Keratinocyte (primary cell): Measurements from ENCODE around the gene ALOX5. TPM values are rescaled to one million over a fixed set of nuclear protein-coding genes. Genes with fewer than 3 reads are reported as not detected.

Experiments
- DNase-seq: peaks from one replicate; pipeline ENCODE4 v3.0.0-alpha.2; 2011; ENCODE audit warnings: low read depth, missing footprints, low spot score
- FAIRE-seq: peaks from 2 replicates; lab custom pipeline; 2011; peaks lifted over from hg19 to GRCh38; lab: Jason Lieb, UNC
- H2AFZ ChIP-seq: 2 replicates; pipeline ENCODE4 v1.6.0; 2012; ENCODE audit warnings: low read length, control low read depth, inconsistent platforms; ENCODE audit not compliant: control insufficient read depth
- H3K27ac ChIP-seq: 2 replicates; pipeline ENCODE4 v1.5.1; 2011; ENCODE audit warnings: low read length; ENCODE audit not compliant: control insufficient read depth, insufficient read depth
- H3K27me3 ChIP-seq: 3 replicates; pipeline ENCODE4 v1.6.0; 2011; ENCODE audit warnings: low read length; ENCODE audit not compliant: control insufficient read depth, insufficient read depth; ENCODE audit errors: extremely low read depth
- H3K36me3 ChIP-seq, 2 experiments: 2 replicates in 1 of 2; 3 replicates in 1 of 2; pipeline ENCODE4 v1.5.1; 2011; ENCODE audit warnings: low read length in 2 of 2, mild to moderate bottlenecking in 1 of 2; ENCODE audit not compliant: control insufficient read depth in 2 of 2, insufficient read depth in 2 of 2; ENCODE audit errors: extremely low read depth in 1 of 2
- H3K4me1 ChIP-seq: 3 replicates; pipeline ENCODE4 v1.5.1; 2011; ENCODE audit warnings: low read length; ENCODE audit not compliant: control insufficient read depth, insufficient read depth; ENCODE audit errors: extremely low read depth
- H3K4me2 ChIP-seq: 3 replicates; pipeline ENCODE4 v1.6.0; 2011; ENCODE audit warnings: low read depth, low read length; ENCODE audit not compliant: control insufficient read depth, insufficient read depth; ENCODE audit errors: extremely low read depth
- H3K4me3 ChIP-seq, 3 experiments: fragments of 200-600 bp in 1 of 3; sonication (generic) in 1 of 3; 2 replicates in 2 of 3; 3 replicates in 1 of 3; pipeline ENCODE4 v1.5.1; 2011 to 2016; ENCODE audit warnings: low read length in 3 of 3, mild to moderate bottlenecking in 3 of 3, control low read depth in 2 of 3, inconsistent platforms in 1 of 3, low read depth in 1 of 3, mixed read lengths in 1 of 3, mixed run types in 1 of 3, moderate library complexity in 1 of 3; ENCODE audit not compliant: control insufficient read depth in 2 of 3, insufficient read depth in 2 of 3; ENCODE audit errors: extremely low read depth in 1 of 3
- H3K79me2 ChIP-seq: 2 replicates; pipeline ENCODE4 v1.6.0; 2012; ENCODE audit warnings: low read length; ENCODE audit not compliant: control insufficient read depth, insufficient read depth
- H3K9ac ChIP-seq: 3 replicates; pipeline ENCODE4 v1.6.0; 2011; ENCODE audit warnings: low read length; ENCODE audit not compliant: control insufficient read depth, insufficient read depth; ENCODE audit errors: extremely low read depth
- H3K9me1 ChIP-seq: 3 replicates; pipeline ENCODE4 v1.6.0; 2011; ENCODE audit warnings: low read length; ENCODE audit not compliant: control insufficient read depth, insufficient read depth; ENCODE audit errors: extremely low read depth
- H3K9me3 ChIP-seq: 2 replicates; pipeline ENCODE4 v1.5.1; 2012; ENCODE audit warnings: low read depth, low read length; ENCODE audit not compliant: control insufficient read depth
- H4K20me1 ChIP-seq: 3 replicates; pipeline ENCODE4 v1.6.0; 2011; ENCODE audit warnings: low read length; ENCODE audit not compliant: control insufficient read depth, insufficient read depth; ENCODE audit errors: extremely low read depth
- EZH2 ChIP-seq: IDR thresholded peaks from one replicate; pipeline ENCODE4 v1.6.1; 2012; ENCODE audit warnings: inconsistent platforms, mild to moderate bottlenecking, low read length, moderate library complexity
- dilution Hi-C: fragments of 300-500 bp; cut with MboI; formaldehyde crosslinking; loops from one replicate; pipeline ENCODE4 v1.7.0; 2020; ENCODE audit warnings: low sequenced_read_pairs; ENCODE audit not compliant: extremely low pct_ligation_motif_present
- polyA plus RNA-seq, 5 experiments: library from polyadenylated mRNA; depleted of rRNA in 3 of 5; stranded (reverse) in 3 of 5; stranded (forward) in 1 of 5; unstranded in 1 of 5; fragments of >200 nt; gene quantifications; 1 replicate in 1 of 5; 2 replicates in 3 of 5; 3 replicates in 1 of 5; pipeline versions ENCODE4 v1.2.1 to v1.2.3, GENCODE V29; 2011 to 2012; ENCODE audit warnings: missing spikeins in 2 of 5, low read depth in 1 of 5, low replicate concordance in 1 of 5
- TF ChIP-seq, protein P1 (sequence below), 3 experiments: IDR thresholded peaks in 1 of 3; conservative IDR thresholded peaks in 1 of 3; optimal IDR thresholded peaks in 1 of 3; 2 replicates in 2 of 3; 3 replicates in 1 of 3; pipeline versions ENCODE3 to v1.5.1; 2011; ENCODE audit warnings: low read length in 3 of 3, mild to moderate bottlenecking in 3 of 3, moderate library complexity in 2 of 3, control low read depth in 1 of 3, inconsistent platforms in 1 of 3; ENCODE audit not compliant: insufficient read depth in 2 of 3; ENCODE audit errors: extremely low read depth in 1 of 3

The ALOX5 gene
- polyA plus RNA-seq, 1 donor (not counting 4 experiments of a cell fraction or from before 2014, with no cell fraction given) = not detected

DNA sequence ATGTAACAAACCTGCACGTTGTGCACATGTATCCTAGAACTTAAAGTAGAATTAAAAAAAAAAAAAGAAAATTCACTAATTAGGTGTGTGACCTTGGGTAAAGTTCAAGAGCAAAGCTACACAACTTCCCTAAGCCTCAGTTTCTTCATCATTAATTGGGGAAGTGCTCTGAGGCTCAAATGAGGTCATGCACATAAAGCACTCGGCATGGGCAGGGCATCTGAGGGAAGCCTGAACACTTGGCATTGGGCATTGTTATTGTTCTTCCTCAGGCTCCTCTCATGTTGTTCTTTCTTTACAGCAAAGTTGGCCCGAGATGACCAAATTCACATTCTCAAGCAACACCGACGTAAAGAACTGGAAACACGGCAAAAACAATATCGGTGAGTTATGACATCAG, 21.5 kb downstream of the ALOX5 start:
- H2AFZ ChIP-seq = no peak overlapping the region
- no peaks in the 10 kb centered on the region for H3K4me1 ChIP-seq
- no peak overlapping the region for H3K4me2 ChIP-seq
- H3K27me3 ChIP-seq = no peaks in the 10 kb centered on the region
- H3K79me2 ChIP-seq = no peaks in the 10 kb centered on the region
- no peak for TF ChIP-seq EZH2
- TF ChIP-seq, protein P1, sequence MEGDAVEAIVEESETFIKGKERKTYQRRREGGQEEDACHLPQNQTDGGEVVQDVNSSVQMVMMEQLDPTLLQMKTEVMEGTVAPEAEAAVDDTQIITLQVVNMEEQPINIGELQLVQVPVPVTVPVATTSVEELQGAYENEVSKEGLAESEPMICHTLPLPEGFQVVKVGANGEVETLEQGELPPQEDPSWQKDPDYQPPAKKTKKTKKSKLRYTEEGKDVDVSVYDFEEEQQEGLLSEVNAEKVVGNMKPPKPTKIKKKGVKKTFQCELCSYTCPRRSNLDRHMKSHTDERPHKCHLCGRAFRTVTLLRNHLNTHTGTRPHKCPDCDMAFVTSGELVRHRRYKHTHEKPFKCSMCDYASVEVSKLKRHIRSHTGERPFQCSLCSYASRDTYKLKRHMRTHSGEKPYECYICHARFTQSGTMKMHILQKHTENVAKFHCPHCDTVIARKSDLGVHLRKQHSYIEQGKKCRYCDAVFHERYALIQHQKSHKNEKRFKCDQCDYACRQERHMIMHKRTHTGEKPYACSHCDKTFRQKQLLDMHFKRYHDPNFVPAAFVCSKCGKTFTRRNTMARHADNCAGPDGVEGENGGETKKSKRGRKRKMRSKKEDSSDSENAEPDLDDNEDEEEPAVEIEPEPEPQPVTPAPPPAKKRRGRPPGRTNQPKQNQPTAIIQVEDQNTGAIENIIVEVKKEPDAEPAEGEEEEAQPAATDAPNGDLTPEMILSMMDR (optimal IDR thresholded peaks at IDR 0.05 in 1 of 3, IDR thresholded peaks at IDR 0.05 in 1 of 3, conservative IDR thresholded peaks at IDR 0.05 in 1 of 3; ENCODE audit: extremely low read depth in 1 of 3, insufficient read depth in 2 of 3, low read length in 3 of 3) = no peak
- H3K4me3 ChIP-seq = no peak overlapping the region
- no peak for DNase-seq
- no peaks in the 10 kb centered on the region for H3K9me3 ChIP-seq
- no peak overlapping the region for H3K9ac ChIP-seq
- FAIRE-seq = no peak
- no peaks in the 10 kb centered on the region for H4K20me1 ChIP-seq
- H3K27ac ChIP-seq = no peak overlapping the region
- dilution Hi-C loops = no loop called here
- H3K9me1 ChIP-seq = no peaks in the 10 kb centered on the region
- no peaks in the 10 kb centered on the region for H3K36me3 ChIP-seq

DNA sequence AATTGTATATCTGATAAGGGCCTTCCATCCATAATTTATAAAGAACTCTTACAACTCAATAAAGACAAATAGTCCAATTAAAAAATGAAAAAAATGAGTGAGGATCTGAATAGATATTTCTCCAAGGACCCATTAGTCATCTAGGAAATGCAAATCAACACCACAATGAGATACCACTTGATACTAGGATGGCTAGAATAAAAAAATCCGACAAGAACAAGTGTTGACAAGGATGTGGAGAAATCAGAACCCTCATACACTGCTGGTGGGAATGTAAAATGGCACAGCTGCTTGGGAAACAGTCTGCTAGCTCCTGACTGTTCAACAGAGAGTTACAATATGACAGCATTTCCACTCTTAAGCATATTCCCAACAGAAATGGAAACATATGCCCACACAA, 24.6 kb downstream of the ALOX5 start:
- H3K27me3 ChIP-seq = peaks cover 3% of the 10 kb centered on the region
- dilution Hi-C loops = no loop called here
- no peaks in the 10 kb centered on the region for H4K20me1 ChIP-seq
- FAIRE-seq = no peak
- H3K9me3 ChIP-seq = no peaks in the 10 kb centered on the region
- TF ChIP-seq, protein P1 (optimal IDR thresholded peaks at IDR 0.05 in 1 of 3, IDR thresholded peaks at IDR 0.05 in 1 of 3, conservative IDR thresholded peaks at IDR 0.05 in 1 of 3; ENCODE audit: extremely low read depth in 1 of 3, insufficient read depth in 2 of 3, low read length in 3 of 3) = no peak
- TF ChIP-seq EZH2 = no peak
- no peaks in the 10 kb centered on the region for H3K36me3 ChIP-seq
- no peaks in the 10 kb centered on the region for H3K9me1 ChIP-seq
- H2AFZ ChIP-seq = no peak overlapping the region
- no peak overlapping the region for H3K27ac ChIP-seq
- DNase-seq = no peak
- no peak overlapping the region for H3K9ac ChIP-seq
- no peaks in the 10 kb centered on the region for H3K79me2 ChIP-seq
- H3K4me2 ChIP-seq = no peak overlapping the region
- no peak overlapping the region for H3K4me3 ChIP-seq
- H3K4me1 ChIP-seq = no peaks in the 10 kb centered on the region
